ENCODE data around the gene LRRC75A. TPM values are rescaled to one million over a fixed set of nuclear protein-coding genes. Genes with fewer than 3 reads are reported as not detected.

The LRRC75A gene
- total RNA-seq, 1 donor from 2014 or later, result 4.5 TPM

- TF ChIP-seq, protein P1, sequence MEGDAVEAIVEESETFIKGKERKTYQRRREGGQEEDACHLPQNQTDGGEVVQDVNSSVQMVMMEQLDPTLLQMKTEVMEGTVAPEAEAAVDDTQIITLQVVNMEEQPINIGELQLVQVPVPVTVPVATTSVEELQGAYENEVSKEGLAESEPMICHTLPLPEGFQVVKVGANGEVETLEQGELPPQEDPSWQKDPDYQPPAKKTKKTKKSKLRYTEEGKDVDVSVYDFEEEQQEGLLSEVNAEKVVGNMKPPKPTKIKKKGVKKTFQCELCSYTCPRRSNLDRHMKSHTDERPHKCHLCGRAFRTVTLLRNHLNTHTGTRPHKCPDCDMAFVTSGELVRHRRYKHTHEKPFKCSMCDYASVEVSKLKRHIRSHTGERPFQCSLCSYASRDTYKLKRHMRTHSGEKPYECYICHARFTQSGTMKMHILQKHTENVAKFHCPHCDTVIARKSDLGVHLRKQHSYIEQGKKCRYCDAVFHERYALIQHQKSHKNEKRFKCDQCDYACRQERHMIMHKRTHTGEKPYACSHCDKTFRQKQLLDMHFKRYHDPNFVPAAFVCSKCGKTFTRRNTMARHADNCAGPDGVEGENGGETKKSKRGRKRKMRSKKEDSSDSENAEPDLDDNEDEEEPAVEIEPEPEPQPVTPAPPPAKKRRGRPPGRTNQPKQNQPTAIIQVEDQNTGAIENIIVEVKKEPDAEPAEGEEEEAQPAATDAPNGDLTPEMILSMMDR (IDR thresholded peaks at IDR 0.05; ENCODE audit: insufficient read depth, low read length, poor library complexity, severe bottlenecking), result no peak
- no peaks in the 10 kb centered on the region for H3K36me3 ChIP-seq (ENCODE audit: control insufficient read depth, insufficient read depth, low read length)
- H3K27me3 ChIP-seq (ENCODE audit: control insufficient read depth, insufficient read depth, low read length), result no peaks in the 10 kb centered on the region
- DNase-seq (ENCODE audit: low read depth), result no peak
- no peak overlapping the region for H3K4me3 ChIP-seq (ENCODE audit: low read depth, low read length)
Observed at GRCh38 chr17:16417896-16418684, 73.9 kb downstream of the LRRC75A start.

GRCh38 chr17:16417399-16417798, 74.6 kb downstream of the LRRC75A start:
- Histone ChIP-seq H3K36me3 (ENCODE audit: control insufficient read depth, insufficient read depth, low read length) (no peaks in the 10 kb centered on the region), H3K27me3 (ENCODE audit: control insufficient read depth, insufficient read depth, low read length) (no peaks in the 10 kb centered on the region), H3K4me3 (ENCODE audit: low read depth, low read length) (no peak overlapping the region)
- TF ChIP-seq, protein P1 (IDR thresholded peaks at IDR 0.05; ENCODE audit: insufficient read depth, low read length, poor library complexity, severe bottlenecking), result no peak
- no peak for DNase-seq (ENCODE audit: low read depth)

- TF ChIP-seq, protein P1 (IDR thresholded peaks at IDR 0.05; ENCODE audit: insufficient read depth, low read length, poor library complexity, severe bottlenecking), result peak; percentile 32
- peak within 1 kb of the TSS; percentile 45 for H3K4me3 ChIP-seq (ENCODE audit: low read depth, low read length)
- DNase-seq (ENCODE audit: low read depth), result no peak
Observed at GRCh38 chr17:16415031-16415924, 76.7 kb downstream of the LRRC75A start, which contains the start of gene TRPV2. TRPV2 (plus strand) TSS chr17:16415571; CDS start chr17:16417669, 2,098 bp downstream.

DNA sequence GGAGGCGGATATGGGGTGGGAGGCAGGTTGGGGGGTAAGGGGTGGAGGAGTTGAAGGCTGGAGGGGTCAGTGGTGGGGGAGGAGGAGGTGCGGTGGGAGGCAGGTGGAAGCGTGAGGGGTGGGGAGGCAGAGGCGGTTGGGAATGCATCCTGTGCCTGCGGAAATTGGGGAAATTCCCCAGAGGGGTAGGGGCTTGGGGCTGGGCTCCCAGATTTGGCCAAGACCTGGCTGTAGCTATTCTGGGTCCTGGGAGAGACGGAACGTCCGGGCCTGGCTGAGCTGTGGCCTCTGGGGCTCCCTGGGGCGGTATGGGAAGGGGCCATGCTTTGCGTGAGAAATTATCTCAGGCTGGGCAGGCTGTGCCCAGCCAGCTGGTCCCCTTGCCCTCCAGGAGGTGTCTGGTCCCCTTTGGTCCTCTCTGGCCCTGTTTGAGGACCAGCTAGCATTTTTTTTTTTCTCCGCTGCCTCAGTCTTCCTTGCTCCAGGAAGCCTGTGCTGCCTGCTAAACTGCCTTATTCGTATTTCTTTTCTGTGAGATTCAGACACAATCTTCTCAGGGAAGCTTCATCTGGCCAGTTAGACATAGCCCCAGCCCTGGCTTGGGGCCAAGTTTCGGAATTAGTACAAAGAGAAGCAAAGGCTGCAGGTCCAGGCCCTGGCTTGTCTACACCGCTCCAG, 83.9 kb downstream of the LRRC75A start:
- H3K4me3 ChIP-seq (ENCODE audit: low read depth, low read length), result no peak overlapping the region

More at GRCh38 chr17:16415031-16415924, 76.7 kb downstream of the LRRC75A start, which contains the start of gene TRPV2:
- Histone ChIP-seq H3K27me3 (ENCODE audit: control insufficient read depth, insufficient read depth, low read length) (no peaks in the 10 kb centered on the region), H3K36me3 (ENCODE audit: control insufficient read depth, insufficient read depth, low read length) (no peaks in the 10 kb centered on the region)

More for the DNA sequence above, 83.9 kb downstream of the LRRC75A start:
- no peak for DNase-seq (ENCODE audit: low read depth)
- Histone ChIP-seq H3K27me3 (ENCODE audit: control insufficient read depth, insufficient read depth, low read length) (no peaks in the 10 kb centered on the region), H3K36me3 (ENCODE audit: control insufficient read depth, insufficient read depth, low read length) (no peaks in the 10 kb centered on the region)
- TF ChIP-seq, protein P1 (IDR thresholded peaks at IDR 0.05; ENCODE audit: insufficient read depth, low read length, poor library complexity, severe bottlenecking), result no peak

Measured in kidney epithelial cell (primary cell).